Adrenal gland (tissue), 12 donors: ENCODE measurements around the gene HACD3. TPM values are rescaled to one million over a fixed set of nuclear protein-coding genes. Genes with fewer than 3 reads are reported as not detected.
A peak's percentile ranks its signal among the peaks of the same experiment; 100 is the strongest.

Experiments
- DNase-seq, 7 donors: peaks; one replicate each; pipeline ENCODE4 v3.0.0-alpha.2; 2019 to 2020
- H3K27ac ChIP-seq, 5 donors: fragments of 200-600 bp; sonication (generic) in 4 of 5; 1 replicate in 3 of 5; 2 replicates in 2 of 5; pipeline versions ENCODE4 v1.5.1 to v1.8.0; 2016 to 2020; ENCODE audit warnings: mild to moderate bottlenecking in 1 of 5
- H3K27me3 ChIP-seq: fragments of 200-600 bp; 2 replicates; pipeline ENCODE4 v1.8.0; 2021
- H3K36me3 ChIP-seq, 2 donors: fragments of 200-600 bp; replicated peaks in 1 of 2; 1 replicate in 1 of 2; 2 replicates in 1 of 2; pipeline versions ENCODE4 v1.5.1 to v1.8.0; 2018 to 2022
- H3K4me1 ChIP-seq, 2 donors: fragments of 200-600 bp; replicated peaks in 1 of 2; 1 replicate in 1 of 2; 2 replicates in 1 of 2; pipeline versions ENCODE4 v1.5.1 to v1.8.0; 2018 to 2021
- H3K4me3 ChIP-seq, 4 donors: fragments of 200-600 bp; sonication (generic) in 3 of 4; one replicate each; pipeline ENCODE4 v1.5.1; 2016 to 2018
- H3K9me3 ChIP-seq, 3 donors: fragments of 200-600 bp; sonication (generic) in 1 of 3; replicated peaks in 1 of 3; 1 replicate in 2 of 3; 2 replicates in 1 of 3; pipeline versions ENCODE4 v1.5.1 to v1.8.0; 2016 to 2021
- CTCF ChIP-seq, 6 experiments: fragments of 450-650 bp in 4 of 6; fragments of 200-600 bp in 2 of 6; sonication (generic) in 1 of 6; IDR thresholded peaks; 1 replicate in 5 of 6; 2 replicates in 1 of 6; pipeline versions ENCODE4 v1.5.1 to v1.8.0; 2016 to 2021; ENCODE audit warnings: antibody characterized with exemption in 6 of 6, mild to moderate bottlenecking in 2 of 6, moderate library complexity in 1 of 6
- POLR2A ChIP-seq, 2 donors: fragments of 450-650 bp; IDR thresholded peaks; one replicate each; pipeline ENCODE4 v1.6.1; 2017; ENCODE audit warnings: antibody characterized with exemption in 2 of 2, mild to moderate bottlenecking in 2 of 2, moderate library complexity in 1 of 2
- WGBS, 4 donors: extraction: QIAGEN DNeasy Blood & Tissue Kit in 2 of 4; methylation state at CpG; one replicate each; pipeline versions ENCODE4 v1.1.5 to v1.1.7; 2013 to 2017; 5-methylcytosine and 5-hydroxymethylcytosine counted together
- intact Hi-C, 2 donors: fragments of 100-400 bp; cut with DNase I; formaldehyde crosslinking; loops; one replicate each; pipeline versions ENCODE4 v1.14.1 to v1.15.0; 2022 to 2023
- polyA plus RNA-seq, 3 donors: library from polyadenylated mRNA; stranded (reverse); fragments of 200-250 nt in 2 of 3; fragments of 350-450 nt in 1 of 3; fragmentation: Illumina TruSeq in 1 of 3; extraction: RNeasy Lipid Tissue Mini Kit (QIAGEN cat#74804) in 1 of 3; gene quantifications; one replicate each; pipeline ENCODE4 v1.2.3, GENCODE V29; 2013 to 2014
- total RNA-seq, 9 donors: library from RNA; depleted of rRNA in 4 of 9; stranded (reverse); fragments of >200 nt in 4 of 9; fragments of 120-200 nt in 1 of 9; fragmentation: NEBNext Ultra II Directional in 1 of 9; extraction: Animal tissue kit (Norgen Biotek cat#: 25700) in 1 of 9; gene quantifications; one replicate each; pipeline versions ENCODE4 v1.1.0 to v1.2.4, GENCODE V29; 2013 to 2023
- donor health status: healthy with polysubstance abuse.
- donor health status: Bipolar disorder and iron deficiency.
- donor health status: DM: yes; HTN: yes; CAD: no.
- donor health status: DM: no; HTN: no; CAD: no.
- donor health status: DM: no; HTN: no; CAD: no.
- donor health status: DM: yes; HTN: yes; CAD: no.

HACD3 gene
- total and polyA plus RNA-seq, 12 donors, result 13.8 to 284 (median 119) TPM

- whole genome bisulfite sequencing, 4 donors, result 74 to 84% (median 78%) methylated on average over 5 of the region's 5 CpGs
- DNase-seq, result peak in 1 of 7 donors; percentile 19
- Histone ChIP-seq H3K27ac (peak overlapping the region in 1 of 5 donors; percentile 19), H3K27me3 (no peaks in the 10 kb centered on the region), H3K9me3 (no peaks in the 10 kb centered on the region), H3K4me1 (no peaks in the 10 kb centered on the region), H3K4me3 (no peak overlapping the region), H3K36me3 (peaks cover 0 to 24% of the 10 kb centered on the region in 2 donors)
- no peak for TF ChIP-seq CTCF (IDR thresholded peaks at IDR 0.05)
- TF ChIP-seq POLR2A (IDR thresholded peaks at IDR 0.05), result no peak
- intact Hi-C loops, result no loop called here
Observed at GRCh38 chr15:65558336-65558735, 28.1 kb downstream of the HACD3 start.

- Histone ChIP-seq H3K36me3 (peaks cover 0 to 31% of the 10 kb centered on the region in 2 donors), H3K4me3 (no peak overlapping the region), H3K27me3 (no peaks in the 10 kb centered on the region), H3K27ac (no peak overlapping the region), H3K9me3 (no peaks in the 10 kb centered on the region), H3K4me1 (no peaks in the 10 kb centered on the region)
- TF ChIP-seq CTCF (IDR thresholded peaks at IDR 0.05), result no peak
- no peak for TF ChIP-seq POLR2A (IDR thresholded peaks at IDR 0.05)
- DNase-seq, result no peak
- 92 to 95% (median 93%) methylated on average over 6 of the region's 6 CpGs for WGBS, 4 donors
- intact Hi-C loops, result no loop called here
Observed at GRCh38 chr15:65558997-65559760, 28.9 kb downstream of the HACD3 start.

- H3K27ac ChIP-seq, result no peak overlapping the region
- TF ChIP-seq POLR2A (IDR thresholded peaks at IDR 0.05) (no peak), CTCF (IDR thresholded peaks at IDR 0.05) (no peak)
- no peak overlapping the region for H3K4me3 ChIP-seq
- intact Hi-C loops, result no loop called here
- H3K4me1 ChIP-seq, result no peaks in the 10 kb centered on the region
- no peak for DNase-seq
- H3K9me3 ChIP-seq, result no peaks in the 10 kb centered on the region
- no peaks in the 10 kb centered on the region for H3K27me3 ChIP-seq
- H3K36me3 ChIP-seq, result peaks cover 0 to 39% of the 10 kb centered on the region in 2 donors
Observed at GRCh38 chr15:65559941-65560340, 29.7 kb downstream of the HACD3 start.

- no peak overlapping the region for H3K27ac ChIP-seq
- TF ChIP-seq CTCF (IDR thresholded peaks at IDR 0.05), result no peak
- TF ChIP-seq POLR2A (IDR thresholded peaks at IDR 0.05), result no peak
- H3K36me3 ChIP-seq, result peaks cover 0 to 45% of the 10 kb centered on the region in 2 donors
- intact Hi-C loops, result no loop called here
- WGBS, 4 donors, result 91 to 97% (median 95%) methylated on average over 6 of the region's 6 CpGs
- H3K4me1 ChIP-seq, result no peaks in the 10 kb centered on the region
- H3K9me3 ChIP-seq, result no peaks in the 10 kb centered on the region
- H3K27me3 ChIP-seq, result no peaks in the 10 kb centered on the region
- no peak for DNase-seq
- no peak overlapping the region for H3K4me3 ChIP-seq
Observed at GRCh38 chr15:65561934-65562333, 31.7 kb downstream of the HACD3 start.
